IMR-90 (cell line): Measurements from ENCODE around the gene RFPL2. TPM values are rescaled to one million over a fixed set of nuclear protein-coding genes. Genes with fewer than 3 reads are reported as not detected.

Experiments used
- ATAC-seq: fragments of 200-7000 bp; cut with Tn5 transposase; 2 replicates; pipeline ENCODE4 v1.9.1; 2020; ENCODE audit warnings: low read depth, mild to moderate bottlenecking, moderate library complexity
- BruUV-seq: library from RNA; stranded (reverse); fragments of 400-500 nt; replicated peaks from 2 replicates; lab custom pipeline; 2021; lab: Mats Ljungman, UMichigan
- CTCF ChIA-PET: fragments of 300-600 bp; formaldehyde crosslinking; extraction: SDS; loops from one replicate; lab custom pipeline; 2021; ENCODE audit warnings: antibody characterized with exemption; lab: Yijun Ruan, JAX
- POLR2A ChIA-PET: fragments of 300-600 bp; sonication (Branson Sonifier 250); formaldehyde crosslinking; loops from one replicate; lab custom pipeline; 2022; ENCODE audit warnings: antibody characterized with exemption; ENCODE audit not compliant: unreplicated experiment; lab: Charles Lee
- DNase-seq: peaks from one replicate; pipeline ENCODE4 v3.0.0; 2013
- H2AFZ ChIP-seq: replicated peaks from 2 replicates; pipeline ENCODE3; 2013; ENCODE audit warnings: low read length, mild to moderate bottlenecking; ENCODE audit not compliant: poor library complexity
- H2AK5ac ChIP-seq: 2 replicates; pipeline ENCODE4 v1.6.1; 2013; ENCODE audit warnings: low read depth, low read length, inconsistent platforms
- H2AK9ac ChIP-seq: replicated peaks from 2 replicates; pipeline ENCODE3; 2013; ENCODE audit warnings: mild to moderate bottlenecking, low read depth, low read length, moderate library complexity; ENCODE audit not compliant: poor library complexity
- H2BK120ac ChIP-seq: 2 replicates; pipeline ENCODE4 v1.6.1; 2013; ENCODE audit warnings: low read depth, low read length, inconsistent platforms
- H2BK15ac ChIP-seq: 3 replicates; pipeline ENCODE4 v1.6.1; 2013; ENCODE audit warnings: low read depth, low read length, inconsistent platforms
- H2BK20ac ChIP-seq: 2 replicates; pipeline ENCODE4 v1.6.1; 2013; ENCODE audit warnings: low read depth, mild to moderate bottlenecking, inconsistent platforms, low read length, moderate library complexity
- H2BK5ac ChIP-seq: 2 replicates; pipeline ENCODE4 v1.6.1; 2013; ENCODE audit warnings: mild to moderate bottlenecking, low read depth, low read length, inconsistent platforms; ENCODE audit not compliant: poor library complexity, severe bottlenecking
- H3K14ac ChIP-seq: replicated peaks from 2 replicates; pipeline ENCODE4 v1.6.1; 2013; ENCODE audit warnings: low read depth, low read length, inconsistent platforms
- H3K18ac ChIP-seq: 2 replicates; pipeline ENCODE4 v1.6.1; 2013; ENCODE audit warnings: low read depth, low read length, control low read depth
- H3K23ac ChIP-seq: 2 replicates; pipeline ENCODE4 v1.6.1; 2013; ENCODE audit warnings: low read depth, low read length, inconsistent platforms
- H3K27ac ChIP-seq: 2 replicates; pipeline ENCODE4 v1.5.1; 2013; ENCODE audit warnings: mild to moderate bottlenecking, control low read depth, low read length; ENCODE audit not compliant: insufficient read depth
- H3K27me3 ChIP-seq: 2 replicates; pipeline ENCODE4 v1.6.1; 2013; ENCODE audit warnings: low read length; ENCODE audit not compliant: control insufficient read depth, insufficient read depth
- H3K36me3 ChIP-seq: 2 replicates; pipeline ENCODE4 v1.6.1; 2013; ENCODE audit warnings: low read length, mixed read lengths; ENCODE audit not compliant: control insufficient read depth, insufficient read depth
- H3K4ac ChIP-seq: 2 replicates; pipeline ENCODE4 v1.6.1; 2013; ENCODE audit warnings: low read depth, low read length, inconsistent platforms
- H3K4me1 ChIP-seq: 2 replicates; pipeline ENCODE4 v1.6.1; 2013; ENCODE audit warnings: low read length, mixed read lengths; ENCODE audit not compliant: control insufficient read depth, insufficient read depth
- H3K4me2 ChIP-seq: 2 replicates; pipeline ENCODE4 v1.6.1; 2013; ENCODE audit warnings: low read depth, mild to moderate bottlenecking, control low read depth, low read length, moderate library complexity
- H3K4me3 ChIP-seq: 2 replicates; pipeline ENCODE4 v1.5.1; 2013; ENCODE audit warnings: low read depth, mild to moderate bottlenecking, control low read depth, low read length, moderate library complexity; ENCODE audit not compliant: insufficient read depth
- H3K56ac ChIP-seq: 2 replicates; pipeline ENCODE4 v1.6.1; 2013; ENCODE audit warnings: low read length, inconsistent platforms; ENCODE audit not compliant: insufficient read depth; ENCODE audit errors: extremely low read depth
- H3K79me1 ChIP-seq, 2 experiments: 2 replicates each; pipeline ENCODE4 v1.6.1; 2013; ENCODE audit warnings: low read length in 2 of 2, inconsistent platforms in 1 of 2, low read depth in 1 of 2
- H3K9ac ChIP-seq: 2 replicates; pipeline ENCODE4 v1.6.1; 2013; ENCODE audit warnings: low read depth, low read length, control low read depth
- H3K9me1 ChIP-seq: 2 replicates; pipeline ENCODE4 v1.6.1; 2013; ENCODE audit warnings: low read length, inconsistent platforms; ENCODE audit not compliant: insufficient read depth
- H3K9me3 ChIP-seq: 2 replicates; pipeline ENCODE4 v1.6.1; 2013; ENCODE audit warnings: low read length; ENCODE audit not compliant: control insufficient read depth, insufficient read depth
- H4K20me1 ChIP-seq: 2 replicates; pipeline ENCODE4 v1.6.1; 2013; ENCODE audit warnings: low read length, inconsistent platforms; ENCODE audit not compliant: insufficient read depth
- H4K5ac ChIP-seq: 2 replicates; pipeline ENCODE4 v1.6.1; 2013; ENCODE audit warnings: mild to moderate bottlenecking, low read depth, low read length, control low read depth
- H4K8ac ChIP-seq, 2 experiments: 2 replicates each; pipeline ENCODE4 v1.6.1; 2013; ENCODE audit warnings: low read depth in 2 of 2, low read length in 2 of 2, control low read depth in 1 of 2, inconsistent platforms in 1 of 2
- H4K91ac ChIP-seq: 2 replicates; pipeline ENCODE4 v1.6.1; 2013; ENCODE audit warnings: low read depth, low read length, inconsistent platforms; ENCODE audit not compliant: insufficient read depth
- BHLHE40 ChIP-seq: fragments of 150-350 bp; IDR thresholded peaks from 2 replicates; pipeline ENCODE4 v1.6.1; 2016; ENCODE audit warnings: mild to moderate bottlenecking, low read depth, low read length
- CEBPB ChIP-seq: IDR thresholded peaks from 2 replicates; pipeline ENCODE4 v1.6.1; 2012; ENCODE audit warnings: low read depth, low read length, improper control_type of control experiment
- CHD1 ChIP-seq: IDR thresholded peaks from 2 replicates; pipeline ENCODE4 v1.6.1; 2012; ENCODE audit warnings: low read depth, low read length, improper control_type of control experiment
- CTCF ChIP-seq: conservative IDR thresholded peaks from 2 replicates; pipeline ENCODE4 v1.5.1; 2012; ENCODE audit warnings: mild to moderate bottlenecking, low read depth, low read length, improper control_type of control experiment
- ELK1 ChIP-seq: fragments of 150-350 bp; IDR thresholded peaks from 2 replicates; pipeline ENCODE4 v1.6.1; 2016; ENCODE audit warnings: low read depth, mild to moderate bottlenecking, low read length, moderate library complexity, borderline replicate concordance
- MAFK ChIP-seq: IDR thresholded peaks from 2 replicates; pipeline ENCODE4 v1.6.1; 2012; ENCODE audit warnings: low read depth, low read length, improper control_type of control experiment
- MAZ ChIP-seq: IDR thresholded peaks from 2 replicates; pipeline ENCODE4 v1.6.1; 2012; ENCODE audit warnings: low read depth, mild to moderate bottlenecking, low read length, improper control_type of control experiment, moderate library complexity, borderline replicate concordance
- MXI1 ChIP-seq: IDR thresholded peaks from 2 replicates; pipeline ENCODE4 v1.6.1; 2012; ENCODE audit warnings: low read depth, mild to moderate bottlenecking, low read length, moderate library complexity, borderline replicate concordance
- NFE2L2 ChIP-seq: fragments of 150-350 bp; IDR thresholded peaks from 2 replicates; pipeline ENCODE4 v1.6.1; 2016; ENCODE audit warnings: low read depth, mild to moderate bottlenecking, low read length
- POLR2A ChIP-seq: IDR thresholded peaks from 2 replicates; pipeline ENCODE4 v1.6.1; 2012; ENCODE audit warnings: mild to moderate bottlenecking, low read depth, low read length
- RCOR1 ChIP-seq: IDR thresholded peaks from 2 replicates; pipeline ENCODE4 v1.6.1; 2012; ENCODE audit warnings: mild to moderate bottlenecking, low read length, improper control_type of control experiment; ENCODE audit not compliant: insufficient replicate concordance
- RFX5 ChIP-seq: IDR thresholded peaks from 2 replicates; pipeline ENCODE4 v1.8.0; 2012; ENCODE audit warnings: low read depth, mild to moderate bottlenecking, low read length, moderate library complexity
- SMC3 ChIP-seq: fragments of 150-350 bp; IDR thresholded peaks from 2 replicates; pipeline ENCODE4 v1.6.1; 2016; ENCODE audit warnings: low read depth, mild to moderate bottlenecking, antibody characterized with exemption, low read length, moderate library complexity
- USF2 ChIP-seq: fragments of 150-350 bp; IDR thresholded peaks from 2 replicates; pipeline ENCODE4 v1.6.1; 2017; ENCODE audit warnings: mild to moderate bottlenecking, antibody characterized with exemption, low read length, low read depth
- WGBS, 2 experiments: methylation state at CpG; one replicate each; pipeline versions ENCODE4 v1.1.5 to v1.1.7; 2013; ENCODE audit warnings: missing lambda C conversion rate in 2 of 2; ENCODE audit not compliant: insufficient read length in 1 of 2; ENCODE audit errors: extremely low coverage in 2 of 2; 5-methylcytosine and 5-hydroxymethylcytosine counted together
- dilution Hi-C: fragments of 300-500 bp; cut with HindIII; formaldehyde crosslinking; loops from one replicate; pipeline ENCODE4 v1.14.3; 2018; ENCODE audit warnings: low sequenced_read_pairs; ENCODE audit not compliant: unreplicated experiment
- in situ Hi-C: fragments of 300-500 bp; cut with MboI; formaldehyde crosslinking; loops from 3 replicates; pipeline ENCODE4 v1.14.3; 2019; ENCODE audit warnings: low sequenced_read_pairs, inconsistent platforms, mixed read lengths
- intact Hi-C: fragments of 100-400 bp; cut with micrococcal nuclease; formaldehyde crosslinking; loops from 2 replicates; pipeline ENCODE4 v1.10.0; 2022
- polyA plus RNA-seq, 3 experiments: library from polyadenylated mRNA; depleted of rRNA; stranded (reverse); fragments of >200 nt; gene quantifications; 2 replicates each; pipeline ENCODE4 v1.2.3, GENCODE V29; 2012; ENCODE audit warnings: low replicate concordance in 1 of 3
- total RNA-seq: library from RNA; depleted of rRNA; stranded (reverse); fragments of >200 nt; gene quantifications from 2 replicates; pipeline ENCODE4 v1.2.3, GENCODE V29; 2012

Gene RFPL2
- total and polyA plus RNA-seq, 2 of the 4 experiments (the other 2 are of a cell fraction) = not detected

GRCh38 chr22:32199341-32199740 is 5.5 kb downstream of the RFPL2 start:
- Histone ChIP-seq H3K4me2 (no peak overlapping the region), H2AK9ac (no peak overlapping the region), H4K5ac (no peak overlapping the region), H3K4me1 (no peaks in the 10 kb centered on the region), H2BK15ac (no peak overlapping the region), H3K9ac (no peak overlapping the region), H4K20me1 (no peaks in the 10 kb centered on the region), H3K79me1 (no peaks in the 10 kb centered on the region), H3K9me3 (no peaks in the 10 kb centered on the region), H4K91ac (no peak overlapping the region), H3K27ac (no peak overlapping the region), H2BK20ac (no peak overlapping the region), H3K4ac (no peak overlapping the region), H2AFZ (no peak overlapping the region), H3K36me3 (no peaks in the 10 kb centered on the region), H3K4me3 (no peak overlapping the region), H2BK120ac (no peak overlapping the region), H3K27me3 (peaks cover 14% of the 10 kb centered on the region; the same call in 1 of the 2 replicates), H3K14ac (no peak overlapping the region), H3K18ac (no peak overlapping the region), H3K23ac (no peak overlapping the region), H4K8ac (no peak overlapping the region), H3K9me1 (no peaks in the 10 kb centered on the region), H2BK5ac (no peak overlapping the region), H2AK5ac (no peak overlapping the region), H3K56ac (no peak overlapping the region)
- in situ Hi-C loops (no loop called here), dilution Hi-C loops (no loop called here), intact Hi-C loops (no loop called here)
- DNase-seq = no peak
- ATAC-seq = no peak
- no peak for TF ChIP-seq CHD1
- no peak for TF ChIP-seq MAZ
- no peak for TF ChIP-seq CEBPB
- no peak for TF ChIP-seq NFE2L2
- TF ChIP-seq MXI1 = no peak
- TF ChIP-seq BHLHE40 = no peak
- no peak for TF ChIP-seq CTCF
- TF ChIP-seq POLR2A = no peak
- TF ChIP-seq ELK1 = no peak
- TF ChIP-seq RCOR1 = no peak
- no peak for TF ChIP-seq MAFK
- no peak for TF ChIP-seq USF2
- no peak for TF ChIP-seq RFX5
- TF ChIP-seq SMC3 = no peak
- POLR2A ChIA-PET = no interaction called here
- CTCF ChIA-PET = no interaction called here
- WGBS, 2 experiments = 72% methylated on average over 5 of the region's 6 CpGs; no CpG with 5 or more reads in 1 of the 2 experiments
- no TSS peak for BruUV-seq
